Body of pancreas (tissue), 4 donors: ENCODE results near the gene TMEM119. TPM values are rescaled to one million over a fixed set of nuclear protein-coding genes. Genes with fewer than 3 reads are reported as not detected.
A peak's percentile ranks its signal among the peaks of the same experiment; 100 is the strongest.
"Not testable (repeated sequence)": the region's sequence is repeated elsewhere in the genome, so short reads cannot be mapped to it uniquely, and the experiment has no call there.

Experiments used
- ATAC-seq: fragments of 150-250 bp; one replicate; pipeline ENCODE4 v1.9.1; 2016
- DNase-seq, 4 donors: peaks; one replicate each; pipeline ENCODE4 v3.0.0-alpha.2; 2019
- H3K27ac ChIP-seq, 4 donors: fragments of 200-600 bp; sonication (generic); 1 replicate in 3 of 4; 2 replicates in 1 of 4; pipeline versions ENCODE4 v1.5.1 to v1.6.1; 2016 to 2019; ENCODE audit warnings: mild to moderate bottlenecking in 1 of 4, mixed read lengths in 1 of 4, moderate library complexity in 1 of 4
- H3K27me3 ChIP-seq, 2 donors: fragments of 200-600 bp; sonication (generic); one replicate each; pipeline ENCODE4 v1.6.0; 2016; ENCODE audit warnings: mild to moderate bottlenecking in 1 of 2
- H3K36me3 ChIP-seq, 2 donors: fragments of 200-600 bp; sonication (generic); replicated peaks in 1 of 2; 2 replicates each; pipeline ENCODE4 v1.5.1; 2016; ENCODE audit warnings: low read depth in 2 of 2; ENCODE audit not compliant: insufficient read depth in 1 of 2
- H3K4me1 ChIP-seq: fragments of 200-600 bp; sonication (generic); one replicate; pipeline ENCODE4 v1.6.0; 2016
- H3K4me3 ChIP-seq, 2 donors: fragments of 200-600 bp; sonication (generic); 1 replicate in 1 of 2; 2 replicates in 1 of 2; pipeline ENCODE4 v1.5.1; 2016 to 2019
- H3K9me3 ChIP-seq, 3 donors: fragments of 200-600 bp; sonication (generic); 1 replicate in 2 of 3; 2 replicates in 1 of 3; pipeline ENCODE4 v1.5.1; 2016
- CTCF ChIP-seq, 7 experiments: fragments of 450-650 bp in 4 of 7; fragments of 200-600 bp in 3 of 7; sonication (generic) in 3 of 7; IDR thresholded peaks; one replicate each; pipeline ENCODE4 v1.5.1; 2016 to 2019; ENCODE audit warnings: antibody characterized with exemption in 7 of 7
- POLR2A ChIP-seq, 3 donors: fragments of 450-650 bp; IDR thresholded peaks; one replicate each; pipeline ENCODE4 v1.6.1; 2016; ENCODE audit warnings: antibody characterized with exemption in 3 of 3, mild to moderate bottlenecking in 2 of 3
- WGBS, 2 donors: methylation state at CpG; one replicate each; pipeline ENCODE4 v1.1.5; 2017; 5-methylcytosine and 5-hydroxymethylcytosine counted together
- intact Hi-C: fragments of 100-400 bp; cut with DNase I; formaldehyde crosslinking; loops from one replicate; pipeline ENCODE4 v1.15.1; 2023
- total RNA-seq, 2 donors: library from RNA; depleted of rRNA; stranded (reverse); fragments of >200 nt; gene quantifications; one replicate each; pipeline ENCODE4 v1.1.0, GENCODE V29; 2016

Gene TMEM119
- total RNA-seq, 2 donors from 2014 or later: 5.9 to 6.5 TPM

DNA sequence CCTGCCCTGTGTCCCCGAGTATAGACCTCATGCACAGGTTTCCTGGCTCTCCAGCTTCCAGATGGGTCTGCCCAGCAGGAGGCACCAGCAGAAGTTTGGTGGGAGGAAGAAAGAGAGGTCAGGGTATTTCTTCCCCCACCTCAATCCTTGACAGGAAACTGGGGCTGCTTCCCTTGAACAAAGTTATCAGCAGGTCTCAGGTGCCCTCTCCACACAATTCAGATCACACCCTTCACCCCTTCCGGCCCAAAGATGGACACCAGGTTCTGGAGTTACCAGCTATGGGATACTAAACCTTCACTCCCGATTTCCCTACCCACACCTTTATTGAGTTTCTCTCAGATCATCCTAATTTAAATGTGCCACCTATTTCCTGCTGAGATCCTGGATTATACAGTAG is 38.1 kb downstream of the TMEM119 start:
- Histone ChIP-seq H3K27me3 (no peaks in the 10 kb centered on the region), H3K36me3 (no peaks in the 10 kb centered on the region), H3K27ac (no peak overlapping the region), H3K9me3 (no peaks in the 10 kb centered on the region), H3K4me1 (peaks cover 41% of the 10 kb centered on the region), H3K4me3 (peak overlapping the region in 1 of 2 donors; percentile 93)
- 30 to 38% methylated on average over 3 of the region's 3 CpGs for WGBS, 2 donors
- ATAC-seq (no peak), DNase-seq (no peak)
- TF ChIP-seq POLR2A (IDR thresholded peaks at IDR 0.05) (no peak), CTCF (IDR thresholded peaks at IDR 0.05) (no peak)
- intact Hi-C loops: loop anchor here (5.0 kb wide), 1 partner anchor 42 kb away; the partner anchor contains the start of gene FICD

GRCh38 chr12:108559007-108559655 is 38.8 kb downstream of the TMEM119 start:
- intact Hi-C loops: loop anchor here (5.0 kb wide), 1 partner anchor 42 kb away; the partner anchor contains the start of gene FICD
- 64 to 73% methylated on average over 14 of the region's 14 CpGs for WGBS, 2 donors
- no peak for TF ChIP-seq CTCF (IDR thresholded peaks at IDR 0.05)
- no peak for TF ChIP-seq POLR2A (IDR thresholded peaks at IDR 0.05)
- H3K27ac ChIP-seq: no peak overlapping the region
- no peak for DNase-seq
- no peaks in the 10 kb centered on the region for H3K9me3 ChIP-seq
- no peak for ATAC-seq
- H3K4me1 ChIP-seq: peaks cover 41% of the 10 kb centered on the region
- H3K36me3 ChIP-seq: no peaks in the 10 kb centered on the region
- no peaks in the 10 kb centered on the region for H3K27me3 ChIP-seq
- H3K4me3 ChIP-seq: no peak overlapping the region

GRCh38 chr12:108555383-108555782 is 42.5 kb downstream of the TMEM119 start:
- intact Hi-C loops: loop anchor here (5.0 kb wide), 1 partner anchor 38 kb away; the partner anchor contains the start of gene FICD
- not testable (repeated sequence) for H3K4me3 ChIP-seq, H3K27ac ChIP-seq, H3K36me3 ChIP-seq, ATAC-seq, H3K9me3 ChIP-seq, DNase-seq, H3K27me3 ChIP-seq
- 86 to 91% methylated on average over 9 of the region's 9 CpGs for WGBS, 2 donors
- H3K4me1 ChIP-seq: peaks cover 28% of the 10 kb centered on the region

DNA sequence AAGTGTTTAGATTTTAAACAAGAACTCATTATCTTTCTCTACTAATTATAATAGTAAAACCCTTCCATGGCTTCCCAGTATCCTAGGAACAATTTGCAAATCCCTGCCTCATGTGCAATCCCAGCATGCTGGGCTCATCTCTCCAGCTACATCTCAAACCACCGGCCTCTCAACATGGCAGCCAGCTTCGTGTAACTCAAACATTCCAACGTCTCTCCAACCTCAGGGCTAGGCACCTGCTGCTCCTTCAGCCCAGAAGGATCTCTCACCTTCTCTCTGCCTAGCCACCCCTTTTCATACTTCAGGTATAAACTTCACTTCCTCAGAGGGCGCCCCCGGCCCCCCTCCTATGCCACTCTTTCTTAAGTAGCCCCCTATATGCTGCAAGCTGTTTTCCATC is 44.1 kb downstream of the TMEM119 start:
- Histone ChIP-seq H3K36me3 (peaks cover 0 to 1% of the 10 kb centered on the region in 2 donors), H3K27ac (no peak overlapping the region), H3K27me3 (no peaks in the 10 kb centered on the region), H3K4me3 (no peak overlapping the region), H3K4me1 (peaks cover 12% of the 10 kb centered on the region), H3K9me3 (no peaks in the 10 kb centered on the region)
- DNase-seq (no peak), ATAC-seq (no peak)
- WGBS, 2 donors: 87 to 90% methylated on average over 5 of the region's 5 CpGs
- no peak for TF ChIP-seq POLR2A (IDR thresholded peaks at IDR 0.05)
- TF ChIP-seq CTCF (IDR thresholded peaks at IDR 0.05): no peak
- intact Hi-C loops: no loop called here

- TF ChIP-seq POLR2A (IDR thresholded peaks at IDR 0.05) (no peak), CTCF (IDR thresholded peaks at IDR 0.05) (no peak)
Observed at GRCh38 chr12:108551535-108551934, 46.3 kb downstream of the TMEM119 start.

More at GRCh38 chr12:108551535-108551934, 46.3 kb downstream of the TMEM119 start:
- no peak overlapping the region for H3K4me3 ChIP-seq
- H3K27ac ChIP-seq: no peak overlapping the region
- peaks cover 0 to 12% of the 10 kb centered on the region in 2 donors for H3K36me3 ChIP-seq
- no peak for ATAC-seq
- H3K9me3 ChIP-seq: no peaks in the 10 kb centered on the region
- H3K27me3 ChIP-seq: no peaks in the 10 kb centered on the region
- intact Hi-C loops: no loop called here
- DNase-seq: no peak
- H3K4me1 ChIP-seq: no peaks in the 10 kb centered on the region
- WGBS, 2 donors: 79 to 88% methylated on average over 5 of the region's 5 CpGs
